Measurements from ENCODE around the gene IFNL3. TPM values are rescaled to one million over a fixed set of nuclear protein-coding genes. Genes with fewer than 3 reads are reported as not detected.

The IFNL3 gene
- total and polyA plus RNA-seq, 2 donors: 0.07 TPM; not detected in 1

GRCh38 chr19:39199025-39199424, 45.8 kb downstream of the IFNL3 start:
- DNase-seq (ENCODE audit: low read depth in 6 of 9, low spot score in 9 of 9): no peak

GRCh38 chr19:39197808-39198207, 47.0 kb downstream of the IFNL3 start:
- H3K36me3 ChIP-seq (ENCODE audit: control insufficient read depth in 2 of 2, insufficient read depth in 2 of 2, low read length in 1 of 2): no peaks in the 10 kb centered on the region
- peaks cover 29 to 89% of the 10 kb centered on the region in 2 donors for H3K27me3 ChIP-seq (ENCODE audit: control insufficient read depth in 2 of 2, insufficient read depth in 1 of 2, low read length in 1 of 2)
- H3K4me1 ChIP-seq (ENCODE audit: control insufficient read depth in 2 of 2, insufficient read depth in 2 of 2, low read length in 2 of 2): peaks cover 0 to 5% of the 10 kb centered on the region in 2 donors
- DNase-seq (ENCODE audit: low read depth in 6 of 9, low spot score in 9 of 9): no peak
- no peak overlapping the region for H3K4me3 ChIP-seq (ENCODE audit: low read length in 2 of 2)
- WGBS: 67% methylated on average over 5 of the region's 5 CpGs
- no peaks in the 10 kb centered on the region for H3K9me3 ChIP-seq (ENCODE audit: control insufficient read depth in 2 of 2, insufficient read depth in 1 of 2, low read length in 1 of 2)
- no peak overlapping the region for H3K27ac ChIP-seq (ENCODE audit: low read depth in 1 of 2, low read length in 1 of 2)

More at GRCh38 chr19:39199025-39199424, 45.8 kb downstream of the IFNL3 start:
- Histone ChIP-seq H3K4me1 (ENCODE audit: control insufficient read depth in 2 of 2, insufficient read depth in 2 of 2, low read length in 2 of 2) (peaks cover 0 to 5% of the 10 kb centered on the region in 2 donors), H3K4me3 (ENCODE audit: low read length in 2 of 2) (no peak overlapping the region), H3K27me3 (ENCODE audit: control insufficient read depth in 2 of 2, insufficient read depth in 1 of 2, low read length in 1 of 2) (peaks cover 40 to 94% of the 10 kb centered on the region in 2 donors), H3K27ac (ENCODE audit: low read depth in 1 of 2, low read length in 1 of 2) (no peak overlapping the region), H3K9me3 (ENCODE audit: control insufficient read depth in 2 of 2, insufficient read depth in 1 of 2, low read length in 1 of 2) (no peaks in the 10 kb centered on the region), H3K36me3 (ENCODE audit: control insufficient read depth in 2 of 2, insufficient read depth in 2 of 2, low read length in 1 of 2) (no peaks in the 10 kb centered on the region)
- 67% methylated on average over 11 of the region's 11 CpGs for WGBS

- peaks cover 0 to 5% of the 10 kb centered on the region in 2 donors for H3K4me1 ChIP-seq (ENCODE audit: control insufficient read depth in 2 of 2, insufficient read depth in 2 of 2, low read length in 2 of 2)
- 4% methylated on average over 51 of the region's 51 CpGs for WGBS
- H3K27me3 ChIP-seq (ENCODE audit: control insufficient read depth in 2 of 2, insufficient read depth in 1 of 2, low read length in 1 of 2): peaks cover 25 to 85% of the 10 kb centered on the region in 2 donors
- no peak for DNase-seq (ENCODE audit: low read depth in 6 of 9, low spot score in 9 of 9)
- H3K9me3 ChIP-seq (ENCODE audit: control insufficient read depth in 2 of 2, insufficient read depth in 1 of 2, low read length in 1 of 2): no peaks in the 10 kb centered on the region
- H3K36me3 ChIP-seq (ENCODE audit: control insufficient read depth in 2 of 2, insufficient read depth in 2 of 2, low read length in 1 of 2): no peaks in the 10 kb centered on the region
- no peak within 1 kb of the TSS for H3K27ac ChIP-seq (ENCODE audit: low read depth in 1 of 2, low read length in 1 of 2)
- peak within 1 kb of the TSS in 1 of 2 donors; percentile 17 for H3K4me3 ChIP-seq (ENCODE audit: low read length in 2 of 2)
These were observed 47.8 kb downstream of the IFNL3 start, which contains the start of gene NCCRP1 for GRCh38 chr19:39196860-39197562. Gene NCCRP1, plus strand, starts transcription at chr19:39196964. Its CDS starts 19 bp downstream, at chr19:39196983.

- no peak overlapping the region for H3K4me3 ChIP-seq (ENCODE audit: low read length in 2 of 2)
These were observed 48.5 kb downstream of the IFNL3 start for GRCh38 chr19:39196320-39196719.

GRCh38 chr19:39195755-39196154, 49.1 kb downstream of the IFNL3 start:
- 35% methylated on average over 9 of the region's 9 CpGs for WGBS
- peaks cover 0 to 5% of the 10 kb centered on the region in 2 donors for H3K4me1 ChIP-seq (ENCODE audit: control insufficient read depth in 2 of 2, insufficient read depth in 2 of 2, low read length in 2 of 2)
- no peak overlapping the region for H3K4me3 ChIP-seq (ENCODE audit: low read length in 2 of 2)
- H3K27me3 ChIP-seq (ENCODE audit: control insufficient read depth in 2 of 2, insufficient read depth in 1 of 2, low read length in 1 of 2): peaks cover 25 to 81% of the 10 kb centered on the region in 2 donors
- no peak for DNase-seq (ENCODE audit: low read depth in 6 of 9, low spot score in 9 of 9)
- H3K36me3 ChIP-seq (ENCODE audit: control insufficient read depth in 2 of 2, insufficient read depth in 2 of 2, low read length in 1 of 2): no peaks in the 10 kb centered on the region
- H3K27ac ChIP-seq (ENCODE audit: low read depth in 1 of 2, low read length in 1 of 2): no peak overlapping the region
- no peaks in the 10 kb centered on the region for H3K9me3 ChIP-seq (ENCODE audit: control insufficient read depth in 2 of 2, insufficient read depth in 1 of 2, low read length in 1 of 2)

More at GRCh38 chr19:39196320-39196719, 48.5 kb downstream of the IFNL3 start:
- Histone ChIP-seq H3K9me3 (ENCODE audit: control insufficient read depth in 2 of 2, insufficient read depth in 1 of 2, low read length in 1 of 2) (no peaks in the 10 kb centered on the region), H3K4me1 (ENCODE audit: control insufficient read depth in 2 of 2, insufficient read depth in 2 of 2, low read length in 2 of 2) (peaks cover 0 to 5% of the 10 kb centered on the region in 2 donors), H3K27me3 (ENCODE audit: control insufficient read depth in 2 of 2, insufficient read depth in 1 of 2, low read length in 1 of 2) (peaks cover 25 to 82% of the 10 kb centered on the region in 2 donors), H3K36me3 (ENCODE audit: control insufficient read depth in 2 of 2, insufficient read depth in 2 of 2, low read length in 1 of 2) (no peaks in the 10 kb centered on the region), H3K27ac (ENCODE audit: low read depth in 1 of 2, low read length in 1 of 2) (no peak overlapping the region)
- WGBS: 28% methylated on average over 7 of the region's 7 CpGs
- DNase-seq (ENCODE audit: low read depth in 6 of 9, low spot score in 9 of 9): no peak

GRCh38 chr19:39194832-39195542, 49.8 kb downstream of the IFNL3 start:
- Histone ChIP-seq H3K4me1 (ENCODE audit: control insufficient read depth in 2 of 2, insufficient read depth in 2 of 2, low read length in 2 of 2) (peaks cover 0 to 5% of the 10 kb centered on the region in 2 donors), H3K9me3 (ENCODE audit: control insufficient read depth in 2 of 2, insufficient read depth in 1 of 2, low read length in 1 of 2) (no peaks in the 10 kb centered on the region), H3K4me3 (ENCODE audit: low read length in 2 of 2) (no peak overlapping the region), H3K27me3 (ENCODE audit: control insufficient read depth in 2 of 2, insufficient read depth in 1 of 2, low read length in 1 of 2) (peaks cover 23 to 73% of the 10 kb centered on the region in 2 donors), H3K27ac (ENCODE audit: low read depth in 1 of 2, low read length in 1 of 2) (no peak overlapping the region), H3K36me3 (ENCODE audit: control insufficient read depth in 2 of 2, insufficient read depth in 2 of 2, low read length in 1 of 2) (no peaks in the 10 kb centered on the region)
- WGBS: 61% methylated on average over 9 of the region's 9 CpGs
- DNase-seq (ENCODE audit: low read depth in 6 of 9, low spot score in 9 of 9): no peak

- Histone ChIP-seq H3K4me3 (ENCODE audit: low read length in 2 of 2) (no peak overlapping the region), H3K9me3 (ENCODE audit: control insufficient read depth in 2 of 2, insufficient read depth in 1 of 2, low read length in 1 of 2) (no peaks in the 10 kb centered on the region), H3K27me3 (ENCODE audit: control insufficient read depth in 2 of 2, insufficient read depth in 1 of 2, low read length in 1 of 2) (peaks cover 19 to 62% of the 10 kb centered on the region in 2 donors), H3K4me1 (ENCODE audit: control insufficient read depth in 2 of 2, insufficient read depth in 2 of 2, low read length in 2 of 2) (peaks cover 0 to 5% of the 10 kb centered on the region in 2 donors), H3K36me3 (ENCODE audit: control insufficient read depth in 2 of 2, insufficient read depth in 2 of 2, low read length in 1 of 2) (no peaks in the 10 kb centered on the region), H3K27ac (ENCODE audit: low read depth in 1 of 2, low read length in 1 of 2) (no peak overlapping the region)
- 82% methylated on average over 8 of the region's 8 CpGs for WGBS
- no peak for DNase-seq (ENCODE audit: low read depth in 6 of 9, low spot score in 9 of 9)
These were observed 51.0 kb downstream of the IFNL3 start for GRCh38 chr19:39193803-39194202.

All from thymus (tissue), 11 donors.